H1 (cell line): ENCODE data around the gene TSKS. TPM values are rescaled to one million over a fixed set of nuclear protein-coding genes. Genes with fewer than 3 reads are reported as not detected.
A peak's percentile ranks its signal among the peaks of the same experiment; 100 is the strongest.

Experiments
- CTCF ChIA-PET: fragments of 300-600 bp; sonication (Branson Sonifier 250); formaldehyde crosslinking; loops from one replicate; lab custom pipeline; 2021; ENCODE audit not compliant: partially characterized antibody; lab: Charles Lee
- POLR2A ChIA-PET: fragments of 300-600 bp; sonication (Branson Sonifier 250); formaldehyde crosslinking; loops from one replicate; lab custom pipeline; 2021; ENCODE audit warnings: inconsistent platforms; ENCODE audit not compliant: partially characterized antibody; lab: Charles Lee
- DNase-seq, 2 experiments: peaks; one replicate each; pipeline versions ENCODE4 v3.0.0 to v3.0.0-alpha.2; 2010 to 2022; ENCODE audit warnings: low spot score in 2 of 2, low read depth in 1 of 2, mixed read lengths in 1 of 2
- FAIRE-seq: peaks from 2 replicates; lab custom pipeline; 2011; peaks lifted over from hg19 to GRCh38; lab: Jason Lieb, UNC
- H2AFZ ChIP-seq: 2 replicates; pipeline ENCODE4 v1.8.1; 2012; ENCODE audit warnings: low read length, inconsistent platforms
- H2AK5ac ChIP-seq: 2 replicates; pipeline ENCODE4 v1.6.1; 2013; ENCODE audit warnings: low read depth, low read length
- H2BK120ac ChIP-seq: replicated peaks from 2 replicates; pipeline ENCODE3; 2013; ENCODE audit warnings: low read depth, low read length, inconsistent platforms
- H2BK12ac ChIP-seq: 2 replicates; pipeline ENCODE4 v1.6.1; 2013; ENCODE audit warnings: low read depth, low read length
- H2BK15ac ChIP-seq: 2 replicates; pipeline ENCODE4 v1.6.1; 2013; ENCODE audit warnings: low read length
- H2BK20ac ChIP-seq: 2 replicates; pipeline ENCODE4 v1.6.1; 2013; ENCODE audit warnings: low read length
- H2BK5ac ChIP-seq: 2 replicates; pipeline ENCODE4 v1.6.1; 2013; ENCODE audit warnings: low read depth, low read length
- H3K14ac ChIP-seq: 2 replicates; pipeline ENCODE4 v1.6.1; 2013; ENCODE audit warnings: inconsistent platforms; ENCODE audit not compliant: insufficient read length
- H3K18ac ChIP-seq: 2 replicates; pipeline ENCODE4 v1.6.1; 2013; ENCODE audit warnings: low read length; ENCODE audit errors: extremely low read depth
- H3K23ac ChIP-seq: 2 replicates; pipeline ENCODE4 v1.6.1; 2013; ENCODE audit warnings: inconsistent platforms; ENCODE audit not compliant: insufficient read length
- H3K23me2 ChIP-seq: 2 replicates; pipeline ENCODE4 v1.6.1; 2013; ENCODE audit warnings: low read depth, low read length
- H3K27ac ChIP-seq: 2 replicates; pipeline ENCODE4 v1.6.1; 2011; ENCODE audit warnings: low read depth, low read length, inconsistent platforms
- H3K27me3 ChIP-seq, 4 experiments: replicated peaks in 1 of 4; 1 replicate in 1 of 4; 2 replicates in 3 of 4; pipeline versions ENCODE4 v1.6.1 to v1.8.1; 2011 to 2013; ENCODE audit warnings: low read length in 3 of 4, mild to moderate bottlenecking in 3 of 4, inconsistent platforms in 2 of 4, mixed read lengths in 2 of 4, moderate library complexity in 1 of 4; ENCODE audit not compliant: control insufficient read depth in 3 of 4, insufficient read depth in 3 of 4; ENCODE audit errors: extremely low read depth in 1 of 4
- H3K36me3 ChIP-seq, 4 experiments: 2 replicates each; pipeline versions ENCODE4 v1.6.1 to v1.8.1; 2011 to 2013; ENCODE audit warnings: mild to moderate bottlenecking in 4 of 4, low read length in 3 of 4, moderate library complexity in 2 of 4, control low read depth in 1 of 4, inconsistent platforms in 1 of 4; ENCODE audit not compliant: insufficient read depth in 4 of 4, control insufficient read depth in 2 of 4
- H3K4ac ChIP-seq: replicated peaks from 2 replicates; pipeline ENCODE3; 2013; ENCODE audit warnings: low read length, low read depth, mixed read lengths, inconsistent platforms; ENCODE audit not compliant: insufficient read length
- H3K4me1 ChIP-seq, 4 experiments: replicated peaks in 1 of 4; 1 replicate in 1 of 4; 2 replicates in 3 of 4; pipeline versions ENCODE4 v1.6.1 to v1.8.1; 2011 to 2013; ENCODE audit warnings: low read length in 3 of 4, inconsistent platforms in 2 of 4, mixed read lengths in 1 of 4; ENCODE audit not compliant: insufficient read depth in 4 of 4, control insufficient read depth in 3 of 4
- H3K4me2 ChIP-seq, 2 experiments: 2 replicates each; pipeline versions ENCODE4 v1.6.1 to v1.8.1; 2011 to 2013; ENCODE audit warnings: low read depth in 2 of 2, low read length in 2 of 2, control low read depth in 1 of 2, inconsistent platforms in 1 of 2, mild to moderate bottlenecking in 1 of 2; ENCODE audit not compliant: insufficient read depth in 1 of 2
- H3K4me3 ChIP-seq, 4 experiments: fragments of 200-600, 300-600 bp in 1 of 4; sonication (generic), shearing (Covaris generic), sonication (Bioruptor Twin) in 1 of 4; 2 replicates each; pipeline versions ENCODE4 v1.5.1 to v1.8.1; 2011 to 2016; ENCODE audit warnings: low read length in 4 of 4, low read depth in 3 of 4, control low read depth in 2 of 4, inconsistent platforms in 2 of 4, mild to moderate bottlenecking in 2 of 4, mixed read lengths in 1 of 4, moderate library complexity in 1 of 4; ENCODE audit not compliant: insufficient read depth in 2 of 4; ENCODE audit errors: extremely low read depth in 1 of 4
- H3K56ac ChIP-seq: replicated peaks from 2 replicates; pipeline ENCODE3; 2013; ENCODE audit warnings: low read depth, mild to moderate bottlenecking, mixed read lengths, low read length, inconsistent platforms; ENCODE audit not compliant: insufficient read length
- H3K79me1 ChIP-seq: 2 replicates; pipeline ENCODE4 v1.6.1; 2013; ENCODE audit warnings: low read depth, low read length, control low read depth
- H3K79me2 ChIP-seq, 2 experiments: 2 replicates each; pipeline versions ENCODE4 v1.6.1 to v1.8.1; 2012 to 2013; ENCODE audit warnings: low read length in 2 of 2, mild to moderate bottlenecking in 2 of 2, inconsistent platforms in 1 of 2; ENCODE audit not compliant: insufficient read depth in 2 of 2, control insufficient read depth in 1 of 2
- H3K9ac ChIP-seq, 4 experiments: replicated peaks in 1 of 4; 1 replicate in 1 of 4; 2 replicates in 3 of 4; pipeline versions ENCODE4 v1.6.1 to v1.8.1; 2011 to 2013; ENCODE audit warnings: low read depth in 3 of 4, low read length in 3 of 4, control low read depth in 2 of 4, mild to moderate bottlenecking in 2 of 4, moderate library complexity in 2 of 4, inconsistent platforms in 1 of 4; ENCODE audit errors: extremely low read depth in 1 of 4
- H3K9me3 ChIP-seq, 2 experiments: 2 replicates each; pipeline versions ENCODE4 v1.6.1 to v1.8.1; 2012 to 2013; ENCODE audit warnings: mild to moderate bottlenecking in 2 of 2, moderate library complexity in 2 of 2, control low read depth in 1 of 2, inconsistent platforms in 1 of 2, low read depth in 1 of 2, low read length in 1 of 2, mixed read lengths in 1 of 2; ENCODE audit not compliant: insufficient read depth in 2 of 2
- H4K20me1 ChIP-seq, 2 experiments: replicated peaks in 1 of 2; 2 replicates each; pipeline versions ENCODE3 to v1.8.1; 2011 to 2013; ENCODE audit warnings: inconsistent platforms in 2 of 2, low read length in 2 of 2, mild to moderate bottlenecking in 1 of 2; ENCODE audit not compliant: insufficient read depth in 2 of 2, control insufficient read depth in 1 of 2
- H4K5ac ChIP-seq: 2 replicates; pipeline ENCODE4 v1.6.1; 2013; ENCODE audit warnings: low read length, low read depth, mixed read lengths, inconsistent platforms; ENCODE audit not compliant: insufficient read length
- H4K8ac ChIP-seq: 2 replicates; pipeline ENCODE4 v1.8.0; 2013; ENCODE audit warnings: mild to moderate bottlenecking, moderate library complexity, low read length, inconsistent platforms; ENCODE audit not compliant: insufficient read depth; ENCODE audit errors: extremely low read depth
- H4K91ac ChIP-seq: replicated peaks from 2 replicates; pipeline ENCODE3; 2013; ENCODE audit warnings: low read length, mixed read lengths, inconsistent platforms; ENCODE audit not compliant: insufficient read length
- ATF2 ChIP-seq: IDR thresholded peaks from 2 replicates; pipeline ENCODE4 v1.6.1; 2012; ENCODE audit warnings: low read length, inconsistent platforms
- BCL11A ChIP-seq, 2 experiments: IDR thresholded peaks; one replicate each; pipeline ENCODE4 v1.6.1; 2011; ENCODE audit warnings: low read depth in 2 of 2, low read length in 2 of 2, mild to moderate bottlenecking in 2 of 2
- CHD1 ChIP-seq: IDR thresholded peaks from 2 replicates; pipeline ENCODE4 v1.6.1; 2012; ENCODE audit warnings: low read depth, low read length, improper control_type of control experiment
- CREB1 ChIP-seq: IDR thresholded peaks from 2 replicates; pipeline ENCODE4 v1.6.1; 2012; ENCODE audit warnings: inconsistent platforms
- CTBP2 ChIP-seq: IDR thresholded peaks from 2 replicates; pipeline ENCODE4 v1.7.0; 2011; ENCODE audit warnings: borderline replicate concordance, mild to moderate bottlenecking, moderate library complexity, mixed read lengths, low read length; ENCODE audit not compliant: insufficient read depth, insufficient read length
- EZH2 ChIP-seq: fragments of 200-600 bp; sonication (generic); IDR thresholded peaks from 2 replicates; pipeline ENCODE4 v1.7.1; 2012; ENCODE audit warnings: low read depth, mild to moderate bottlenecking, moderate library complexity, low read length, inconsistent platforms; ENCODE audit not compliant: severe bottlenecking
- KDM1A ChIP-seq: fragments of 200-600, 300-600 bp; sonication (generic); IDR thresholded peaks from 2 replicates; pipeline ENCODE4 v1.7.1; 2016; ENCODE audit warnings: mild to moderate bottlenecking, low read length, borderline replicate concordance
- POLR2A ChIP-seq, 2 experiments: IDR thresholded peaks; 1 replicate in 1 of 2; 2 replicates in 1 of 2; pipeline ENCODE4 v1.6.1; 2011; ENCODE audit warnings: low read depth in 2 of 2, low read length in 2 of 2, mild to moderate bottlenecking in 2 of 2; ENCODE audit errors: control extremely low read depth in 1 of 2
- RBBP5 ChIP-seq: IDR thresholded peaks from 2 replicates; pipeline ENCODE4 v1.7.1; 2012; ENCODE audit warnings: low read depth, mild to moderate bottlenecking, inconsistent platforms, low read length, moderate library complexity, borderline replicate concordance
- RNF2 ChIP-seq: fragments of 200-900, 300-1000 bp; sonication (generic); IDR thresholded peaks from 2 replicates; pipeline ENCODE4 v1.7.1; 2016; ENCODE audit warnings: borderline replicate concordance, low read depth, mild to moderate bottlenecking, antibody characterized with exemption, low read length; ENCODE audit not compliant: poor library complexity, severe bottlenecking; ENCODE audit errors: missing control alignments
- TAF7 ChIP-seq: optimal IDR thresholded peaks from 2 replicates; pipeline ENCODE3; 2011; ENCODE audit warnings: low read depth, mild to moderate bottlenecking, inconsistent platforms, low read length, moderate library complexity, borderline replicate concordance
- WGBS, 2 experiments: shearing (Covaris generic) in 1 of 2; methylation state at CpG; one replicate each; pipeline versions ENCODE4 v1.1.6 to v1.1.7; 2013 to 2015; ENCODE audit warnings: low lambda C conversion rate in 2 of 2, mixed read lengths in 2 of 2, inconsistent platforms in 1 of 2, low coverage in 1 of 2, missing lambda C conversion rate in 1 of 2; ENCODE audit not compliant: insufficient replicate concordance in 2 of 2, insufficient coverage in 1 of 2, insufficient read length in 1 of 2; ENCODE audit errors: extremely low coverage in 1 of 2, missing lambda C conversion rate in 1 of 2; 5-methylcytosine and 5-hydroxymethylcytosine counted together
- polyA plus RNA-seq, 7 experiments: library from polyadenylated mRNA; depleted of rRNA in 3 of 7; stranded (reverse) in 5 of 7; unstranded in 2 of 7; fragments of >200 nt in 5 of 7; fragments of 200-250 nt in 2 of 7; gene quantifications; 1 replicate in 5 of 7; 2 replicates in 1 of 7; 4 replicates in 1 of 7; pipeline versions ENCODE4 v1.2.1 to v1.2.3, GENCODE V29; 2011 to 2013; ENCODE audit warnings: missing spikeins in 2 of 7, mixed read lengths in 2 of 7
- total RNA-seq: library from RNA; stranded (reverse); fragmentation: NEBNext Ultra II Directional; extraction: Animal tissue kit (Norgen Biotek cat#: 25700); gene quantifications from 2 replicates; pipeline ENCODE4 v1.2.1, GENCODE V29; 2021

TSKS gene
- total and polyA plus RNA-seq, 2 of the 8 experiments (the other 6 are each of a cell fraction or from before 2014, with no cell fraction given), result 0.21 TPM; not detected in 1

- Histone ChIP-seq H3K79me1 (peaks cover 2% of the 10 kb centered on the region; the same call in 1 of the 2 replicates), H3K4ac (no peak overlapping the region), H2BK5ac (no peak overlapping the region), H3K4me3 (peak overlapping the region in 1 of 4 experiments; percentile 52; a peak in 1 of 8 replicates), H2AK5ac (no peak overlapping the region), H2BK120ac (no peak overlapping the region), H3K14ac (no peak overlapping the region), H3K9ac (no peak overlapping the region), H4K8ac (peak overlapping the region; percentile 35; the same call in 1 of the 2 replicates), H3K79me2 (no peaks in the 10 kb centered on the region), H3K18ac (no peak overlapping the region), H3K27me3 (no peaks in the 10 kb centered on the region), H4K5ac (no peak overlapping the region), H2AFZ (no peak overlapping the region), H3K4me2 (peak overlapping the region; percentile 64 to 81; a peak in 2 of 4 replicates), H4K91ac (no peak overlapping the region), H3K27ac (no peak overlapping the region), H3K4me1 (peaks cover 4 to 16% (median 6%) of the 10 kb centered on the region in 4 experiments), H3K9me3 (no peaks in the 10 kb centered on the region), H2BK20ac (no peak overlapping the region), H3K23me2 (peaks cover 2% of the 10 kb centered on the region; the same call in 1 of the 2 replicates), H3K23ac (no peak overlapping the region), H3K36me3 (peaks cover 4 to 30% (median 16%) of the 10 kb centered on the region in 4 experiments), H3K56ac (no peak overlapping the region), H2BK12ac (no peak overlapping the region), H4K20me1 (peaks cover 1 to 10% of the 10 kb centered on the region in 2 experiments), H2BK15ac (no peak overlapping the region)
- POLR2A ChIA-PET, result interaction anchor here (1.2 to 2.6 kb wide), 5 partner anchors 10 to 112 kb away, joined by 3 to 11 read pairs (median 4); partner anchors contain the start of genes ADM5 and FUZ
- no peak for DNase-seq
- 89% methylated on average over 21 of the region's 32 CpGs; no CpG with 5 or more reads in 1 of the 2 experiments for WGBS, 2 experiments
- CTCF ChIA-PET, result interaction anchor here (0.9 to 2.3 kb wide), 7 partner anchors 9 to 84 kb away, joined by 3 to 12 read pairs (median 4); no protein-coding TSS in a partner anchor
- FAIRE-seq, result no peak
- TF ChIP-seq CHD1 (no peak), POLR2A (IDR thresholded peaks at IDR 0.05; ENCODE audit: control extremely low read depth in 1 of 2, low read depth in 2 of 2, low read length in 2 of 2) (no peak), RNF2 (no peak), BCL11A (IDR thresholded peaks at IDR 0.05; ENCODE audit: low read depth in 2 of 2, low read length in 2 of 2) (no peak), ATF2 (no peak), RBBP5 (no peak), TAF7 (no peak), EZH2 (no peak), CREB1 (no peak), KDM1A (no peak), CTBP2 (no peak)
These were observed 38.3 kb upstream of the TSKS start for GRCh38 chr19:49801401-49801888.
